Ishikawa (cell line): ENCODE measurements around the gene UQCC2.

Source experiments
- CEBPB ChIP-seq: IDR thresholded peaks from 2 replicates; pipeline ENCODE4 v1.6.1; 2012
- EGR1 ChIP-seq: IDR thresholded peaks from 2 replicates; pipeline ENCODE4 v1.6.1; 2012

DNA sequence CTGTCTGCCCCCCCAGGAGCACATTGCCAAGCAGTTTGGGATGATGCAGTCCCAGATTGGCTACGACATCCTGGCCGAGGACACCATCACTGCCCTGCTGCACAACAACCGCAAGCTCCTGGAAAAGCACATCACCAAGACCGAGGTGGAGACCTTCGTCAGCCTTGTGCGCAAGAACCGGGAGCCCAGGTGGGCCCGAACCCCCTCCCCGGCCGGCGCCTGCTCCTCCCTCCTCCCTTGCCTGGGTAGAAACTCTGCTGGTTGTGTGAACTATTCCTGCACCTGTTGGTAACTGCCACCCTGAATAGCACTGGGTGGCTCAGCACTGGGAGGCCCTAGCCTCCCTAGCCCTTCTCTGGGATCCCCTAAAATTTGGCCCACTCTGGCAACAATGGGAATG, 43.7 kb downstream of the UQCC2 start:
- TF ChIP-seq EGR1: no peak
- TF ChIP-seq CEBPB: no peak
